ENCODE data around the gene AHI1.

- TF ChIP-seq ATM (IDR thresholded peaks at IDR 0.05; ENCODE audit: borderline replicate concordance) (no peak), KLF12 (CRISPR knock-in tag; IDR thresholded peaks at IDR 0.05; ENCODE audit: borderline replicate concordance) (no peak), KMT2A (CRISPR knock-in tag; IDR thresholded peaks at IDR 0.05) (no peak), RFX3 (CRISPR knock-in tag; IDR thresholded peaks at IDR 0.05) (no peak), GATAD2A (CRISPR knock-in tag; IDR thresholded peaks at IDR 0.05) (no peak), TP53 (CRISPR knock-in tag; conservative IDR thresholded peaks at IDR 0.05) (no peak), ZBTB44 (CRISPR knock-in tag; IDR thresholded peaks at IDR 0.05) (no peak), CTCF (CRISPR knock-in tag; IDR thresholded peaks at IDR 0.05) (no peak), ZFX (CRISPR knock-in tag; IDR thresholded peaks at IDR 0.05; ENCODE audit: low read depth) (no peak), CBFB (CRISPR knock-in tag; IDR thresholded peaks at IDR 0.05) (no peak), SMAD3 (CRISPR knock-in tag; IDR thresholded peaks at IDR 0.05) (no peak)
Measured at GRCh38 chr6:135334169-135334568, 163.4 kb downstream of the AHI1 start.
